ENCODE results near the gene FAM209B. TPM values are rescaled to one million over a fixed set of nuclear protein-coding genes. Genes with fewer than 3 reads are reported as not detected.
"Not testable (repeated sequence)": the region's sequence is repeated elsewhere in the genome, so short reads cannot be mapped to it uniquely, and the experiment has no call there.

FAM209B gene, protein sequence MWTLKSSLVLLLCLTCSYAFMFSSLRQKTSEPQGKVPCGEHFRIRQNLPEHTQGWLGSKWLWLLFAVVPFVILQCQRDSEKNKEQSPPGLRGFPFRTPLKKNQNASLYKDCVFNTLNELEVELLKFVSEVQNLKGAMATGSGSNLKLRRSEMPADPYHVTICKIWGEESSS
- total RNA-seq (2014; rRNA removed; shearing (Covaris generic)): not detected in 2 replicates
- polyA plus RNA-seq (2015; cell fraction: cytosol; rRNA removed): not detected in 2 replicates
- not detected in 2 replicates for polyA plus RNA-seq (2015; cell fraction: nucleus; rRNA removed)

- DNase-seq (ENCODE audit: low read depth): not testable (repeated sequence)
These were observed at the start of gene FAM209B for GRCh38 chr20:56532946-56533345. Gene FAM209B (plus strand): TSS chr20:56533246. CDS start chr20:56533342, 96 bp downstream.

DNA sequence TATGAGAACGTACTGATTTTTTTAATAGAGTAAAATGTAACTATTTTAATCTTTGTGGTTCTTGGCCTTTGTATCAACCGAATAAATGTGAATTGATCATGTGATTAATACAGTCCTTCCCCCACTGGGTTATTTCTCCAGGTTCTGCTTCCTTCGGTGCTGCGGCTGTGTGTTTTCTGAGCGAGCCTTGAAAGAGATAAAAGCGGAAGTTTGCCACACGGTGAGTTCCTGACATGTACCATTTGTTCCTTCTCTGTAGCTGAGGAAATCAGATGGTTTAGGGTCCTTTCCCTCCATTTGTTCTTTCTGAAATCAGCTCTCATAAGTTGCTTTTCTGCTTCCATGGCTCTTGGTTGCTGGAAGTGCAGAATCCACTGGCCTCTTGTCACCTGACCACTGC is 49.1 kb upstream of the FAM209B start:
- no peak for DNase-seq (ENCODE audit: low read depth)

DNA sequence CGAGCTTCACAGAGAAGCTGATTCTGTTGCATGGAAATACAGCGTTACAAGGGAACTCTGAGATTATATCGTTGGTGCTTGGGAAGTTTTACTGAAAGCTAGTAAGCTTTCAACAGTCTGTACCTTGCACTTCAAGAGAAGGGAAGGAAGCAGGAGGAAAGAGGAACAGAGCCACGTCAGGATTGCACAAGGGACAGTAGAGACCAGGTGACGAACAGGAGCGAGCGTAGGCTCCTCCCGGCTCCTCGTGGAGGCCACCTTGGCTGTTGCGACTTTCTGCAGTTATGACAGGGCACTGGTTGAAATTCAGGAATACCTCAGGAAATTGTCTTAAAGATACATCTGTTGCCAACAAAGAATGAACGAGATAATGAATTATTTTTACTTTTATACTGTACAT is 45.8 kb upstream of the FAM209B start:
- no peak for DNase-seq (ENCODE audit: low read depth)

GRCh38 chr20:56488566-56488965 is 44.5 kb upstream of the FAM209B start:
- DNase-seq (ENCODE audit: low read depth): no peak

DNA sequence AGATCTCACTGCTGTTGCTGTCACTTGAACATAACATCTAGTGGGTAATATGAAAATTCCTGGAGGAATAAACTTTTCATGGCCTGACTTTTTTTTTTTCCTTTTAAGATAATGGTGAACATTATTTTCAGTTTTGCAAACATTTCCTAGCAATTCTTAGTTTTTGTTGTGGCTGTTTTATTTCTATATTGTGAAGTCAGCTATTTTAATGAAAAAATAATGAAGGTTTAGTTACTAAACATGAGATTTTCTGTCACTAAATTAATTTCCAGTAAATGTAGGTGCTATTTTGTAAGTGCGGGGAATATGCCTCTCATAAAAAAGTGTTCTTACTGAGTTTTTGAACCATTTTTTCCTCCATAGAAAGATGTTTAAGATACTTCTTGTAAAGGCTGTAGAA is 31.9 kb upstream of the FAM209B start:
- no peak for DNase-seq (ENCODE audit: low read depth)

DNA sequence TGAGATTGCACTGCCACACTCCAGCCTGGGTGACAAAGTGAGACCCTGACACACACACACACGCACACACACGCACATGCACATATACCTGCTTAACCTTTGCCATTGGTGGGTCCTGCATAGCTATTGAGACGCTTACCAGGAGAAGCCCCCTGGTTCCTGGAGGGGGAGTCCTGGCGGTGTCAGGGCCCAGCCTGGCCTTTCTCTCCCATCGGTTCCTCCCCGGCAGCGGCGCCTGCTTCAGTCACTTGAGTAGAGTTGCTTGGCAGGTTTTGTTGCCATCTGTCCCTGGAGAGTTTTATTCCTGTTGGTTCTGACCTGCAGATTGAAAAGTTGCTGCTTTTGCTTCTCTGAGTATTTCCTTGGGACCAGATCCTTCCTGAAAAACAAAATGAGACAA is 29.1 kb upstream of the FAM209B start:
- no peak for DNase-seq (ENCODE audit: low read depth)

DNA sequence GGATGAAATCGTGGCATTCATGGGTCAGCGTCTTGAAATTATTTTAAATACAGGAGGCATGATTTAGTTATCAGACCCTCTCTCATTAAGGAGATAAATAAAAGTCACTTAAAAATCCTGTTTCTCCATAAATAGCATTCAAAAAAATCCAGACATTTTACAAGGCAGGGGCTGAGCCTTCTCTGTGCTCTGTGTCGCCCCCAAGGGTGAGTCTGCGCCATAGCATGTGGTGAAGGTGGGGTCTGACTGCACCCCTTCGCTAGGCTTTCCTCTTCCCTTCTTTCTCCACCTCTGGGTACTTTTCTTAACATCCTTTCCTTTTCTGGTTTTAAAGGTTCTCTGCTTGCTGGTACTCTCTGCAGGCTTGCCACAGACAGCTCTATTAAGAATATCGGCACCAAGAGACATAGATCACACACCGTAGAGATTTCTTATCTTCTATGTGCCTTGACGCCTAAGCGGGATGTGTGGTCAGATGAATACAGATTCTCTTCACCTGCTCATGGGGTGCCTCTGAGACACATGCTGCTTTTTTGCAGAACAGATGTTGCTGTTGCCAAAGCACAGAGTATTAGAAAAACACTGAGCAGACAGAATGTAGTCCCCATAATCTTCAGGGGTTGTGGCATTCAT is 28.6 kb upstream of the FAM209B start:
- no peak for DNase-seq (ENCODE audit: low read depth)

- no peak for DNase-seq (ENCODE audit: low read depth)
These were observed 26.9 kb upstream of the FAM209B start for GRCh38 chr20:56506103-56506502.

DNA sequence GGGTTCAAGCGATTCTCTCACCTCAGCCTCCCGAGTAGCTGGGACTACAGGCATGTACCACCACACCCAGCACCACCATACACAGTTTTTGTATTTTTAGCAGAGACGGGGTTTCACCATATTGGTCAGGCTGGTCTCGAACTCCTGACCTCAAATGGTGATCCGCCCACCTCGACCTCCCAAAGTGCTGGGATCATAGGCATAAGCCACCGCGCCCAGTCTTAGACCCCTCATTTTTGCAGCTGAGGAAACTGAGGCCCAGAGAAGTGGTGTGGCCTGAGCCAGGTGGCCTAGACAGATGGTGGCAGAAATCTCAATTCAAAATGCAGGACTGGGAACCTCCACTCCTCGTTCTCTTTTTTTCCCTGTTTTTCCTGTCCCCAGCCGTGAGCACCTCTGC is 21.1 kb upstream of the FAM209B start:
- DNase-seq (ENCODE audit: low read depth): no peak

- DNase-seq (ENCODE audit: low read depth): no peak
These were observed 19.6 kb upstream of the FAM209B start for GRCh38 chr20:56513161-56514150.

GRCh38 chr20:56516631-56517030 is 16.4 kb upstream of the FAM209B start:
- no peak for DNase-seq (ENCODE audit: low read depth)

- no peak for DNase-seq (ENCODE audit: low read depth)
These were observed 15.8 kb upstream of the FAM209B start for GRCh38 chr20:56517211-56517610.

- DNase-seq (ENCODE audit: low read depth): no peak
These were observed 15.4 kb upstream of the FAM209B start for GRCh38 chr20:56517641-56518040.

DNA sequence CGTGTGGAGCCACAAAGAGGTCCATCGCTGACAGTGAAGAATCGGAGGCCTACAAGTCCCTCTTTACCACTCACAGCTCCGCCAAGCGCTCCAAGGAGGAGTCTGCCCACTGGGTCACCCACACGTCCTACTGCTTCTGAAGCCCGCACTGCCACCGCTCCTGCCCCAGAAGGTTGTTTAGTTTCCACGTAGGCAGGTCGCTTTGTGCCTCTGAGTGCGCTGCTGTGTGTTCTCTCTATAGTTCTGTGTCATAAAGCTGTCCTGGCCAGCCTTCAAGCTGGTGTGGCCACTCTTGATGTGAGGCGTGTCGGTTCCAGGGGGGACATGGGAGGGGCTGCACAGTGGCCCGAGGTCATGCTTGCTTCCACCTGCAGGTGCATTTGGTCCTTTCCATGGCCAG is 14.9 kb upstream of the FAM209B start:
- no peak for DNase-seq (ENCODE audit: low read depth)

GRCh38 chr20:56518721-56519398 is 14.2 kb upstream of the FAM209B start:
- no peak for DNase-seq (ENCODE audit: low read depth)

DNA sequence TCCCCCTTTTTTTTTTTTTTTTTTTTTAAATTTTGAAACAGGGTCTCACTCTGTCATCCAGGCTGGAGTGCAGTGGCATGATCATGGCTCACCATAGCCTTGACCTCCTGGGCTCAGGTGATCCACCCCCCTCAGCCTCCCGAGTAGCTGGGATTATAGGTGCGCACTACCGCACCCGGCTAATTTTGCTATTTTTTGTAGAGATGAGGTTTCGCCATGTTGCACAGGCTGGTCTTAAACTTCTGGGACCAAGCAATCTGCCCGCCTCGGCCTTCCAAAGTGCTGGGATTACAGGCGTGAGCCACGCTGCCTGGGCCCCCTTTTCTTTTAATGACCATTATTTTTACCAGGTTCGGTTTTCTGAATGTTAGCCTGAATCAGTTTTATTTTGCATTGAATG is 13.5 kb upstream of the FAM209B start:
- DNase-seq (ENCODE audit: low read depth): no peak

DNA sequence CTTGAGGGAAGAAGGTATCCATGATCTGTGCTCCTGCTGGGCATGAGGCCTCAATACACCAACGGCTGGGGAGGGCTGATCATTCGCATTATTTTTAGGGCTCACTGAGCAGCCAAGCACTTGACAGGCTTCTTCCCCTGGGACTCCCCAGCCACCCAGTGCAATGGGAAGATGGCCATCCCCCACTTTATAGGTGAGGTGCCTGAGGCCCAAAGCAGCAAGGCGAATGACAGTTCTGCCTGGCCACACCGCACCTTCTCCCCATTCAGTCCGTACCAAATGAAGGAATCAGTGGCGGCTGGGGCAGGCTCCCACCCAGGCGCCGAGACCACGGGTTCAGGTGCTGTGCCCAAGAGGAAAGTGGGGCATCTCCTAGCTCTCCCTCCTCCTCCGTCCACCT is 12.9 kb upstream of the FAM209B start:
- no peak for DNase-seq (ENCODE audit: low read depth)

GRCh38 chr20:56520746-56521354 is 12.2 kb upstream of the FAM209B start:
- not testable (repeated sequence) for DNase-seq (ENCODE audit: low read depth)

DNA sequence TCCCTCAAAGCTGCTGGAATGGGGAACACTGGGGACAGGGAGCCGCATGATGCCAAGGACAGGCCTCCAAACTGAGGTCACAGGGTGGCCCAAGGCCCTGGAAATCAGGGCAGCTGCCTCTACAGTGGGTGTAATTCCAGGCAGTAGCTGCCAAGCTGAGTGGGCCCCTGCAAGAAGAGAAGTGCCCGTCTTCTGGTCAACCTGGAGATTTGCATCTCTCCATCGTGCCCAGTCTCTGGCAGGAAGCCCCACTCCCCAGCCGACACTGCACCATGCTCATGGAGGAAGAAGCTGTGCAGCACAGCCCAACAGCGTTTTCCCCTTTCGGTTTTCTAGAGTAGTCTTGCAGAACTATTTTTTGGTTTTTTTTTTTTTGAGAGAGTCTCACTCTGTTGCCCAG is 10.7 kb upstream of the FAM209B start:
- no peak for DNase-seq (ENCODE audit: low read depth)

GRCh38 chr20:56524444-56524843 is 8.6 kb upstream of the FAM209B start, which contains the start of gene FAM209A:
Gene FAM209A (plus strand): TSS chr20:56524744. CDS start chr20:56524809, 65 bp downstream.
- not testable (repeated sequence) for DNase-seq (ENCODE audit: low read depth)

DNA sequence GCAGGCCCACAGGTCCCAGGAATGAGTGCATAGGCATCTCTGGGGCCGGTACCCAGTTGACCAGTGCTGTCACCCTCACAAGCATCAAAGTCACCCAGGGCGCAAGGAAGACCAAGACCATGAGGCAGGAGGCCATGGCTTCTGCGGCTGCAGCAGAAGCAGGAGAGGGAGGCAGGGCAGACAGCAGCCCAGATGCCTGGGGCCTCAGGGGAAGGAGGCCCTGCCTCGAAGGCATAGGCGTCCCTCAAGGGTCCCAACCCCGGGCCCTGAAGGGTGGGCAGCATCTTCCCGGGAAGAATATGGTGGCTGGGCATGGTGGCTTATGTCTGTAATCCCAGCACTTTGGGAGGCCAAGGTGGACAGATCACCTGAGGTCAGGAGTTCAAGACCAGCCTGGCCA is 5.5 kb upstream of the FAM209B start:
- DNase-seq (ENCODE audit: low read depth): no peak

Measured in HT1080 (cell line).